Caco-2 (cell line): ENCODE results near the gene ARID1A. TPM values are rescaled to one million over a fixed set of nuclear protein-coding genes. Genes with fewer than 3 reads are reported as not detected.
A peak's percentile ranks its signal among the peaks of the same experiment; 100 is the strongest.

Source experiments
- BruUV-seq: library from RNA; stranded (reverse); fragments of 400-500 nt; replicated peaks from 2 replicates; lab custom pipeline; 2021; lab: Mats Ljungman, UMichigan
- CTCF ChIA-PET: fragments of 300-600 bp; sonication (Branson Sonifier 250); formaldehyde crosslinking; loops from one replicate; lab custom pipeline; 2022; ENCODE audit warnings: antibody characterized with exemption; lab: Charles Lee
- POLR2A ChIA-PET: fragments of 300-600 bp; sonication (Branson Sonifier 250); formaldehyde crosslinking; loops from one replicate; lab custom pipeline; 2022; ENCODE audit warnings: antibody characterized with exemption; lab: Charles Lee
- DNase-seq, 2 experiments: peaks; one replicate each; pipeline versions ENCODE4 v3.0.0 to v3.0.0-alpha.2; 2020 to 2022
- H3K27me3 ChIP-seq: replicated peaks from 2 replicates; pipeline ENCODE4 v1.6.0; 2011; ENCODE audit warnings: low read length; ENCODE audit not compliant: control insufficient read depth, insufficient read depth
- H3K36me3 ChIP-seq: 2 replicates; pipeline ENCODE4 v1.5.1; 2011; ENCODE audit warnings: low read length; ENCODE audit not compliant: control insufficient read depth, insufficient read depth
- H3K4me1 ChIP-seq: fragments of 250-450 bp; sonication (Bioruptor Pico); 2 replicates; pipeline ENCODE4 v1.5.1; 2020; ENCODE audit warnings: mild to moderate bottlenecking
- H3K4me3 ChIP-seq: 2 replicates; pipeline ENCODE4 v1.5.1; 2011; ENCODE audit warnings: low read depth, mild to moderate bottlenecking, control low read depth, low read length
- H3K9me3 ChIP-seq: fragments of 250-450 bp; sonication (Bioruptor Pico); 2 replicates; pipeline ENCODE4 v1.5.1; 2020; ENCODE audit warnings: mild to moderate bottlenecking, moderate library complexity
- H3K27ac Mint-ChIP-seq: one replicate; pipeline ENCODE4 v1.8.0; 2022; ENCODE audit warnings: mixed read lengths; ENCODE audit not compliant: unreplicated experiment
- H3K27me3 Mint-ChIP-seq: one replicate; pipeline ENCODE4 v1.8.0; 2022; ENCODE audit warnings: mixed read lengths; ENCODE audit not compliant: insufficient read depth, unreplicated experiment
- H3K36me3 Mint-ChIP-seq: one replicate; pipeline ENCODE4 v1.8.0; 2022; ENCODE audit warnings: mild to moderate bottlenecking, mixed read lengths; ENCODE audit not compliant: insufficient read depth, unreplicated experiment
- H3K4me1 Mint-ChIP-seq: one replicate; pipeline ENCODE4 v1.8.0; 2022; ENCODE audit warnings: low read depth, mixed read lengths; ENCODE audit not compliant: unreplicated experiment
- H3K4me3 Mint-ChIP-seq: one replicate; pipeline ENCODE4 v1.8.0; 2022; ENCODE audit warnings: mild to moderate bottlenecking, moderate library complexity, mixed read lengths; ENCODE audit not compliant: unreplicated experiment
- H3K9me3 Mint-ChIP-seq: one replicate; pipeline ENCODE4 v1.8.0; 2022; ENCODE audit warnings: mixed read lengths; ENCODE audit not compliant: unreplicated experiment
- CTCF ChIP-seq, 2 experiments: fragments of 200-600 bp in 1 of 2; IDR thresholded peaks; 1 replicate in 1 of 2; 2 replicates in 1 of 2; pipeline versions ENCODE4 v1.5.1 to v1.8.0; 2011 to 2022; ENCODE audit warnings: antibody characterized with exemption in 1 of 2, control low read depth in 1 of 2, inconsistent platforms in 1 of 2, low read depth in 1 of 2, low read length in 1 of 2, mild to moderate bottlenecking in 1 of 2, moderate library complexity in 1 of 2; ENCODE audit not compliant: insufficient read depth in 1 of 2, severe bottlenecking in 1 of 2, unreplicated experiment in 1 of 2
- intact Hi-C: fragments of 100-400 bp; cut with micrococcal nuclease; formaldehyde crosslinking; loops from one replicate; pipeline ENCODE4 v1.10.0; 2022; ENCODE audit not compliant: unreplicated experiment
- total RNA-seq: library from RNA; stranded (reverse); gene quantifications from 2 replicates; pipeline ENCODE4 v1.2.3, GENCODE V29; 2022

ARID1A gene
- total RNA-seq, 1 experiment from 2014 or later, result 66.5 TPM

DNA sequence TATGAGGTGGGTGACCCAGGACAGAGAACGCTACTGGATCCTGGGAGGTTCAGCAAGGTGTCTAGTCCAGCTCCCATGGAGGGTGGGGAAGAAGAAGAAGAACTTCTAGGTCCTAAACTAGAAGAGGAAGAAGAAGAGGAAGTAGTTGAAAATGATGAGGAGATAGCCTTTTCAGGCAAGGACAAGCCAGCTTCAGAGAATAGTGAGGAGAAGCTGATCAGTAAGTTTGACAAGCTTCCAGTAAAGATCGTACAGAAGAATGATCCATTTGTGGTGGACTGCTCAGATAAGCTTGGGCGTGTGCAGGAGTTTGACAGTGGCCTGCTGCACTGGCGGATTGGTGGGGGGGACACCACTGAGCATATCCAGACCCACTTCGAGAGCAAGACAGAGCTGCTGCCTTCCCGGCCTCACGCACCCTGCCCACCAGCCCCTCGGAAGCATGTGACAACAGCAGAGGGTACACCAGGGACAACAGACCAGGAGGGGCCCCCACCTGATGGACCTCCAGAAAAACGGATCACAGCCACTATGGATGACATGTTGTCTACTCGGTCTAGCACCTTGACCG, 83.4 kb downstream of the ARID1A start:
- ChIA-PET POLR2A (no interaction called here), CTCF (no interaction called here)
- no peak for TF ChIP-seq CTCF (IDR thresholded peaks at IDR 0.05; ENCODE audit: insufficient read depth in 1 of 2, low read depth in 1 of 2, low read length in 1 of 2, severe bottlenecking in 1 of 2, unreplicated experiment in 1 of 2)
- peaks cover 89% of the 10 kb centered on the region for H3K36me3 Mint-ChIP-seq
- no TSS peak for BruUV-seq
- peaks cover 22% of the 10 kb centered on the region for H3K4me1 Mint-ChIP-seq
- no peak overlapping the region for H3K4me3 Mint-ChIP-seq
- intact Hi-C loops, result no loop called here
- no peaks in the 10 kb centered on the region for H3K9me3 Mint-ChIP-seq
- Histone ChIP-seq H3K4me1 (peaks cover 20% of the 10 kb centered on the region), H3K27me3 (no peaks in the 10 kb centered on the region), H3K36me3 (peaks cover 1% of the 10 kb centered on the region), H3K4me3 (no peak overlapping the region), H3K9me3 (no peaks in the 10 kb centered on the region)
- peak overlapping the region; percentile 10 for H3K27ac Mint-ChIP-seq
- DNase-seq, result no peak
- H3K27me3 Mint-ChIP-seq, result no peaks in the 10 kb centered on the region

DNA sequence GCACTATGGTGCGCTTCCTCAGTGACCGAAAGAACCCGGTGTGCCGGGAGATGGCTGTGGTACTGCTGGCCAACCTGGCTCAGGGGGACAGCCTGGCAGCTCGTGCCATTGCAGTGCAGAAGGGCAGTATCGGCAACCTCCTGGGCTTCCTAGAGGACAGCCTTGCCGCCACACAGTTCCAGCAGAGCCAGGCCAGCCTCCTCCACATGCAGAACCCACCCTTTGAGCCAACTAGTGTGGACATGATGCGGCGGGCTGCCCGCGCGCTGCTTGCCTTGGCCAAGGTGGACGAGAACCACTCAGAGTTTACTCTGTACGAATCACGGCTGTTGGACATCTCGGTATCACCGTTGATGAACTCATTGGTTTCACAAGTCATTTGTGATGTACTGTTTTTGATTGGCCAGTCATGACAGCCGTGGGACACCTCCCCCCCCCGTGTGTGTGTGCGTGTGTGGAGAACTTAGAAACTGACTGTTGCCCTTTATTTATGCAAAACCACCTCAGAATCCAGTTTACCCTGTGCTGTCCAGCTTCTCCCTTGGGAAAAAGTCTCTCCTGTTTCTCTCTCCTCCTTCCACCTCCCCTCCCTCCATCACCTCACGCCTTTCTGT, 84.6 kb downstream of the ARID1A start:
- Histone ChIP-seq H3K9me3 (no peaks in the 10 kb centered on the region), H3K27me3 (no peaks in the 10 kb centered on the region), H3K4me3 (no peak overlapping the region), H3K4me1 (peaks cover 32% of the 10 kb centered on the region), H3K36me3 (peaks cover 1% of the 10 kb centered on the region)
- H3K27ac Mint-ChIP-seq, result no peak overlapping the region
- BruUV-seq, result no TSS peak
- no peak for TF ChIP-seq CTCF (IDR thresholded peaks at IDR 0.05; ENCODE audit: insufficient read depth in 1 of 2, low read depth in 1 of 2, low read length in 1 of 2, severe bottlenecking in 1 of 2, unreplicated experiment in 1 of 2)
- no peak overlapping the region for H3K4me3 Mint-ChIP-seq
- H3K36me3 Mint-ChIP-seq, result peaks cover 76% of the 10 kb centered on the region
- ChIA-PET POLR2A (interaction anchor here (0.6 kb wide), 1 partner anchor 14 kb away, joined by 4 read pairs; no protein-coding TSS in a partner anchor), CTCF (no interaction called here)
- DNase-seq, result no peak
- no peaks in the 10 kb centered on the region for H3K27me3 Mint-ChIP-seq
- H3K4me1 Mint-ChIP-seq, result peaks cover 30% of the 10 kb centered on the region
- H3K9me3 Mint-ChIP-seq, result no peaks in the 10 kb centered on the region
- intact Hi-C loops, result no loop called here

DNA sequence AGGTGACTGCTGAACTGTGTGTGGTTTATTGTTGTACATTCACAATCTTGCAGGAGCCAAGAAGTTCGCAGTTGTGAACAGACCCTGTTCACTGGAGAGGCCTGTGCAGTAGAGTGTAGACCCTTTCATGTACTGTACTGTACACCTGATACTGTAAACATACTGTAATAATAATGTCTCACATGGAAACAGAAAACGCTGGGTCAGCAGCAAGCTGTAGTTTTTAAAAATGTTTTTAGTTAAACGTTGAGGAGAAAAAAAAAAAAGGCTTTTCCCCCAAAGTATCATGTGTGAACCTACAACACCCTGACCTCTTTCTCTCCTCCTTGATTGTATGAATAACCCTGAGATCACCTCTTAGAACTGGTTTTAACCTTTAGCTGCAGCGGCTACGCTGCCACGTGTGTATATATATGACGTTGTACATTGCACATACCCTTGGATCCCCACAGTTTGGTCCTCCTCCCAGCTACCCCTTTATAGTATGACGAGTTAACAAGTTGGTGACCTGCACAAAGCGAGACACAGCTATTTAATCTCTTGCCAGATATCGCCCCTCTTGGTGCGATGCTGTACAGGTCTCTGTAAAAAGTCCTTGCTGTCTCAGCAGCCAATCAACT, 85.5 kb downstream of the ARID1A start:
- H3K27ac Mint-ChIP-seq, result no peak overlapping the region
- BruUV-seq, result TSS peak; percentile 27
- POLR2A ChIA-PET, result no interaction called here

More for the DNA sequence above, 85.5 kb downstream of the ARID1A start:
- Mint-ChIP-seq H3K36me3 (peaks cover 68% of the 10 kb centered on the region), H3K27me3 (no peaks in the 10 kb centered on the region), H3K4me3 (no peak overlapping the region), H3K4me1 (peaks cover 38% of the 10 kb centered on the region), H3K9me3 (no peaks in the 10 kb centered on the region)
- H3K4me1 ChIP-seq, result peaks cover 41% of the 10 kb centered on the region
- no peak overlapping the region for H3K4me3 ChIP-seq
- H3K27me3 ChIP-seq, result no peaks in the 10 kb centered on the region
- no peaks in the 10 kb centered on the region for H3K9me3 ChIP-seq
- no peak for DNase-seq
- TF ChIP-seq CTCF (IDR thresholded peaks at IDR 0.05; ENCODE audit: insufficient read depth in 1 of 2, low read depth in 1 of 2, low read length in 1 of 2, severe bottlenecking in 1 of 2, unreplicated experiment in 1 of 2), result no peak
- H3K36me3 ChIP-seq, result peaks cover 1% of the 10 kb centered on the region
- intact Hi-C loops, result no loop called here
- CTCF ChIA-PET, result interaction anchor here (0.7 to 1.1 kb wide), 2 partner anchors 52 to 69 kb away, joined by 3 to 4 read pairs; no protein-coding TSS in a partner anchor
